Endothelial cell (in vitro differentiated cells): ENCODE data around the gene FPR2. TPM values are rescaled to one million over a fixed set of nuclear protein-coding genes. Genes with fewer than 3 reads are reported as not detected.

Source experiments
- DNase-seq: peaks from one replicate; pipeline ENCODE4 v3.0.0; 2021; ENCODE audit warnings: low spot score
- H3K27ac Mint-ChIP-seq: one replicate; pipeline ENCODE4 v1.8.0; 2021; ENCODE audit warnings: mixed read lengths, inconsistent platforms; ENCODE audit not compliant: unreplicated experiment
- H3K27me3 Mint-ChIP-seq: one replicate; pipeline ENCODE4 v1.8.0; 2021; ENCODE audit warnings: mild to moderate bottlenecking, moderate library complexity, mixed read lengths, inconsistent platforms; ENCODE audit not compliant: unreplicated experiment
- H3K36me3 Mint-ChIP-seq: one replicate; pipeline ENCODE4 v1.8.0; 2021; ENCODE audit warnings: mild to moderate bottlenecking, low read depth, mixed read lengths, inconsistent platforms; ENCODE audit not compliant: unreplicated experiment
- H3K4me1 Mint-ChIP-seq: one replicate; pipeline ENCODE4 v1.8.0; 2021; ENCODE audit warnings: mild to moderate bottlenecking, mixed read lengths, inconsistent platforms; ENCODE audit not compliant: unreplicated experiment
- H3K4me3 Mint-ChIP-seq: one replicate; pipeline ENCODE4 v1.8.0; 2021; ENCODE audit warnings: mild to moderate bottlenecking, mixed read lengths, inconsistent platforms; ENCODE audit not compliant: unreplicated experiment
- H3K9me3 Mint-ChIP-seq: one replicate; pipeline ENCODE4 v1.8.0; 2021; ENCODE audit warnings: mixed read lengths, inconsistent platforms; ENCODE audit not compliant: unreplicated experiment
- long read RNA-seq: library from polyadenylated mRNA; unstranded; transcript quantifications from one replicate; pipeline ENCODE4 v2.0.0, GENCODE V29; 2020; ENCODE audit not compliant: unreplicated experiment
- total RNA-seq: library from RNA; stranded (reverse); fragmentation: NEBNext Ultra II Directional; extraction: Animal tissue kit (Norgen Biotek cat#: 25700); gene quantifications from one replicate; pipeline ENCODE4 v1.2.1, GENCODE V29; 2021; ENCODE audit not compliant: unreplicated experiment
- TF ChIP-seq, protein P1 (sequence below): fragments of 200-600 bp; sonication (generic); IDR thresholded peaks from one replicate; pipeline ENCODE4 v1.5.0; 2021; ENCODE audit warnings: antibody characterized with exemption; ENCODE audit not compliant: unreplicated experiment

FPR2 gene
- 0.74 TPM for total RNA-seq
- long read RNA-seq, result 0 reads

GRCh38 chr19:51760697-51761356 lies at the start of gene FPR2:
Gene FPR2, plus strand, starts transcription at chr19:51761180. Its CDS starts 7,479 bp downstream, at chr19:51768659.
- Mint-ChIP-seq H3K4me1 (peaks cover 4% of the 10 kb centered on the region), H3K27me3 (peaks cover 3% of the 10 kb centered on the region), H3K27ac (no peak within 1 kb of the TSS), H3K9me3 (peaks cover under 1% of the 10 kb centered on the region), H3K36me3 (no peaks in the 10 kb centered on the region), H3K4me3 (no peak within 1 kb of the TSS)
- no peak for DNase-seq
- TF ChIP-seq, protein P1, sequence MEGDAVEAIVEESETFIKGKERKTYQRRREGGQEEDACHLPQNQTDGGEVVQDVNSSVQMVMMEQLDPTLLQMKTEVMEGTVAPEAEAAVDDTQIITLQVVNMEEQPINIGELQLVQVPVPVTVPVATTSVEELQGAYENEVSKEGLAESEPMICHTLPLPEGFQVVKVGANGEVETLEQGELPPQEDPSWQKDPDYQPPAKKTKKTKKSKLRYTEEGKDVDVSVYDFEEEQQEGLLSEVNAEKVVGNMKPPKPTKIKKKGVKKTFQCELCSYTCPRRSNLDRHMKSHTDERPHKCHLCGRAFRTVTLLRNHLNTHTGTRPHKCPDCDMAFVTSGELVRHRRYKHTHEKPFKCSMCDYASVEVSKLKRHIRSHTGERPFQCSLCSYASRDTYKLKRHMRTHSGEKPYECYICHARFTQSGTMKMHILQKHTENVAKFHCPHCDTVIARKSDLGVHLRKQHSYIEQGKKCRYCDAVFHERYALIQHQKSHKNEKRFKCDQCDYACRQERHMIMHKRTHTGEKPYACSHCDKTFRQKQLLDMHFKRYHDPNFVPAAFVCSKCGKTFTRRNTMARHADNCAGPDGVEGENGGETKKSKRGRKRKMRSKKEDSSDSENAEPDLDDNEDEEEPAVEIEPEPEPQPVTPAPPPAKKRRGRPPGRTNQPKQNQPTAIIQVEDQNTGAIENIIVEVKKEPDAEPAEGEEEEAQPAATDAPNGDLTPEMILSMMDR, result no peak

DNA sequence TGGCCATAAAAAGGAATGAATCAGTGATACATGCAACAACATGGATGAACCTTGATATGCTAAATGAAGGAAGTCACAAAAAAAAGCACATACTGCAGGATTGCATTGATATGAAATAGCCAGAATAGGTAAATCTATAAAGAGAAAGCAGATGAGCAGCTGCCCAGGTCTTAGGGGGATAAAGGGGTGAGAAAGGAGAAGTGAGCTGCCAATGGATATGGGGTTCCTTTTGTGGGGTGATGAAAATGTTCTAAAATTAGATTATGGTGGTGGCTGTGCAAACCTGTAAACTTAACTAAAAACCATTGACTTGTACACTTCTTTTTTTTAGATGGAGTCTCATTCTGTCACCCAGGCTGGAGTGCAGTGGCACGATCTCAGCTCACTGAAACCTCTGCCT lies 49.3 kb upstream of the FPR2 start:
- no peaks in the 10 kb centered on the region for H3K9me3 Mint-ChIP-seq
- no peak overlapping the region for H3K4me3 Mint-ChIP-seq
- no peaks in the 10 kb centered on the region for H3K4me1 Mint-ChIP-seq
- H3K36me3 Mint-ChIP-seq, result peaks cover 13% of the 10 kb centered on the region
- peaks cover 13% of the 10 kb centered on the region for H3K27me3 Mint-ChIP-seq
- DNase-seq, result no peak
- H3K27ac Mint-ChIP-seq, result no peak overlapping the region
- TF ChIP-seq, protein P1, result no peak

GRCh38 chr19:51712461-51713081 lies 48.4 kb upstream of the FPR2 start:
- Mint-ChIP-seq H3K36me3 (peaks cover 6% of the 10 kb centered on the region), H3K27ac (no peak overlapping the region), H3K27me3 (peaks cover 14% of the 10 kb centered on the region), H3K9me3 (no peaks in the 10 kb centered on the region), H3K4me1 (no peaks in the 10 kb centered on the region), H3K4me3 (peak overlapping the region; percentile 2)
- TF ChIP-seq, protein P1, result peak; percentile 49
- DNase-seq, result peak; percentile 38

- Mint-ChIP-seq H3K27ac (no peak overlapping the region), H3K27me3 (peaks cover 15% of the 10 kb centered on the region), H3K36me3 (peaks cover 5% of the 10 kb centered on the region), H3K4me3 (no peak overlapping the region), H3K9me3 (no peaks in the 10 kb centered on the region), H3K4me1 (peaks cover under 1% of the 10 kb centered on the region)
- TF ChIP-seq, protein P1, result no peak
- DNase-seq, result no peak
These were observed 47.4 kb upstream of the FPR2 start for GRCh38 chr19:51713319-51714285.
